ENCODE results near the gene MYH14. TPM values are rescaled to one million over a fixed set of nuclear protein-coding genes. Genes with fewer than 3 reads are reported as not detected.

Gene MYH14
- polyA plus RNA-seq, 3 donors, result 23.1 to 33.4 (median 24.1) TPM

DNA sequence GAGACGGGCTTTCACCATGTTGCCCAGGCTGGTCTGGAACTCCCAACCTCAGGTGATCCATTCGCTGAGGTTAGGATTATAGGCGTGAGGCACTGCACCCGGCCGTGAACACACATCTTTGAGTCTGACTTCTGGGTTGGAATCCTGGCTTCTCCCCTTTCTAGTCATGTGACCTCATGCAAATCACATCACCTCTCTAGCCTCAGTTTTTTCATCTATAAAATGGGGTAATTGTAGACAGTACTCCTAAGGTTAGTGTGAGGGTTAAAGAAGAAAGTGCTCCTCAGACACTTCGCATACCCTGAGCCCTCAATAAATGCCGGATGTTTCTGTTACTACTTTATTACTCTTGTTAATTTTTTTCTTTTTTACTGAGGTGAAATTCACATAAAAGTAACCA lies 70.4 kb downstream of the MYH14 start:
- no peak for DNase-seq (ENCODE audit: extremely low read depth in 1 of 11, low read depth in 9 of 11, low spot score in 4 of 11)

DNA sequence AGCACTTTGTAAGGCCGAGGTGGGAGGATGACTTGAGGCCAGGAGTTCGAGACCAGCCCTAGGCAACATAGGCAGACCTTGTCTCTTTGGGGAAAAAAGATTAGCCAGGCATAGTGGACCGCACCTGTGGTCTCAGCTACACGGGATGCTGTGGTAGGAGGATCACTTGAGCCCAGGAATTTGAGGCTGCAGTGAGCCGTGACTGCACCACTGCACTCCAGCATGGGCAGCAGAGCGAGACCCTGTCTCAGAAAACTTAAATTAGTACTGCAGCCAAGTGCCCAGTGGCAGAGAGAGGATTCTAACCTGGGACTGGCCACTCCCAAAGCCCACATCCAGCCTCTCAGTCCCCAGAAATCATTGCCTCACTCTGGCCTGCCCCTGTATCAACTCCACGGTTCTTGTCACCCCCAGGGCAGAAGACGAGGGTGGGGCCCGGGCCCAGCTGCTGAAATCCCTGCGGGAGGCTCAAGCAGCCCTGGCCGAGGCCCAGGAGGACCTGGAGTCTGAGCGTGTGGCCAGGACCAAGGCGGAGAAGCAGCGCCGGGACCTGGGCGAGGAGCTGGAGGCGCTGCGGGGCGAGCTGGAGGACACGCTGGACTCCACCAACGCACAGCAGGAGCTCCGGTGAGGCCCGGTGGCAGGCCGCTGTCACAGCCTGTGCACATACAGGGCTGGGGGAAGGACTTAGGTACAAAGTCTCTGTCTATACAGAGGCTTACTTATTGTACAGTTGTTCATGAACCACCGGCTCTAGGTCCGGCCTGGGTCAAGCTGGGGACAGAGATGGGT lies 72.4 kb downstream of the MYH14 start:
- no peak for DNase-seq (ENCODE audit: extremely low read depth in 1 of 11, low read depth in 9 of 11, low spot score in 4 of 11)

- DNase-seq (ENCODE audit: extremely low read depth in 1 of 11, low read depth in 9 of 11, low spot score in 4 of 11), result no peak
These were observed 73.1 kb downstream of the MYH14 start for GRCh38 chr19:50276370-50277063.

DNA sequence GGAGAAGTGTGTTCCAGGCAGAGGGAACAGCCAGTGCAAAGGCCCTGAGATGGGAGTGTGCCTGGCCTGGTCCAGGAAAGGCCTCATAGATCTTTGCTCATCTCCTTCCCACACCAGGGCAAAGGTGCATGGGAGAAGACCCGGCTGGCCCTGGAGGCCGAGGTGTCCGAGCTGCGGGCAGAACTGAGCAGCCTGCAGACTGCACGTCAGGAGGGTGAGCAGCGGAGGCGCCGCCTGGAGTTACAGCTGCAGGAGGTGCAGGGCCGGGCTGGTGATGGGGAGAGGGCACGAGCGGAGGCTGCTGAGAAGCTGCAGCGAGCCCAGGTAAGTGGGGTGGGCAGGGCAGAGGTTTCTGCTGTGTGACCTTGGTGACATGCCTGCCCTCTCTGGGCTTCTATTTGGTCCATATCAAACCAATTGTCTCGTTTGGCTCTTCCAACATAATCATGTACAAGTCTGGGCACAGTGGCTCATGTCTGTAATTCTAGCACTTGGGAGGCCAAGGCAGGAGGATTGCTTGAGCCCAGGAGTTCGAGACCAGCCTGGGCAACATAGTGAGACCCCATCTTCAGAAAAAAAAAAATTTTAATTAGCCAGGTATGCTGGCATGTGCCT lies 74.7 kb downstream of the MYH14 start:
- DNase-seq (ENCODE audit: extremely low read depth in 1 of 11, low read depth in 9 of 11, low spot score in 4 of 11), result no peak

DNA sequence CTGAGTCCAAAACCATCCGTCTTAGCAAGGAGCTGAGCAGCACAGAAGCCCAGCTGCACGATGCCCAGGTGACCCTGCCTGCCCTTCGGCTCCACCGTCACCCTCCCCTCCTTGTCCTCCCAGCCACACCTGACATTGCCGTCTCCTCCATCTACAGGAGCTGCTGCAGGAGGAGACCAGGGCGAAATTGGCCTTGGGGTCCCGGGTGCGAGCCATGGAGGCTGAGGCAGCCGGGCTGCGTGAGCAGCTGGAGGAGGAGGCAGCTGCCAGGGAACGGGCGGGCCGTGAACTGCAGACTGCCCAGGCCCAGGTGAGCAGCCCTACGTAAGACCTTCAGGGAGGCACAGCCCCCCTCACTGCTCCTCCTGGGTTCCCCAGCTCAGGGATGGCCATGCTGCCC lies 76.7 kb downstream of the MYH14 start:
- no peak for DNase-seq (ENCODE audit: extremely low read depth in 1 of 11, low read depth in 9 of 11, low spot score in 4 of 11)

- DNase-seq (ENCODE audit: extremely low read depth in 1 of 11, low read depth in 9 of 11, low spot score in 4 of 11), result no peak
These were observed 77.6 kb downstream of the MYH14 start for GRCh38 chr19:50280983-50281382.

GRCh38 chr19:50281491-50281890 lies 78.1 kb downstream of the MYH14 start:
- no peak for DNase-seq (ENCODE audit: extremely low read depth in 1 of 11, low read depth in 9 of 11, low spot score in 4 of 11)

DNA sequence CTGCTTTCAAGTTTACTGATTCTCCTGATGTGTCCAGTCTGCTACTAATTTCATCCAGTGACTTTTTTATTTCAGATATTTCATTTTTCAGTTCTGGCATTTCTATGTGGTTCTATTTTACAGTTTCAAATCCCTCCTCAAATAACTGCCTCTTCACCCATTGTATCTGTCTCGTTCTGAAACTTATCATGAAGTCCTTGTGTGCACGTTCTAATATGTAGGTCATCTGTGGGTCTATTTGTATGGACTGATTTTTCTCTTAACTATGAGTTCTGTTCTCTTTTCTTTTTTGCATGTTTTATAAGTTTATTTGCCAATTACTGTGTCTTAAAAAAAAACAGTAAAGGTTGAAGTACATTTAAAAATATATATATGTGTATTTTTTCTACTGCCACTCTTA lies 82.4 kb downstream of the MYH14 start:
- no peak for DNase-seq (ENCODE audit: extremely low read depth in 1 of 11, low read depth in 9 of 11, low spot score in 4 of 11)

DNA sequence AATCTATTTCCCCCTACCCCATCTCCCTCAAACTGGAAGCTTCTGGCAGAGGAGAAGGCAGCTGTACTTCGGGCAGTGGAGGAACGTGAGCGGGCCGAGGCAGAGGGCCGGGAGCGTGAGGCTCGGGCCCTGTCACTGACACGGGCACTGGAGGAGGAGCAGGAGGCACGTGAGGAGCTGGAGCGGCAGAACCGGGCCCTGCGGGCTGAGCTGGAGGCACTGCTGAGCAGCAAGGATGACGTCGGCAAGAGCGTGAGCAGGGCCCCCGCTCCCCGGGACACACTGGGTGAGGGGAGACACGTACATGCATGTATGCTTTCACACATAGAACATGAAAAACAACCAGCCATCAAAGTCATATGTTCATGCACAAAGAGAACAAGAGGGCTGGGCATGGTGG lies 83.0 kb downstream of the MYH14 start:
- DNase-seq (ENCODE audit: extremely low read depth in 1 of 11, low read depth in 9 of 11, low spot score in 4 of 11), result no peak

- no peak for DNase-seq (ENCODE audit: extremely low read depth in 1 of 11, low read depth in 9 of 11, low spot score in 4 of 11)
These were observed 83.9 kb downstream of the MYH14 start for GRCh38 chr19:50287331-50287730.

DNA sequence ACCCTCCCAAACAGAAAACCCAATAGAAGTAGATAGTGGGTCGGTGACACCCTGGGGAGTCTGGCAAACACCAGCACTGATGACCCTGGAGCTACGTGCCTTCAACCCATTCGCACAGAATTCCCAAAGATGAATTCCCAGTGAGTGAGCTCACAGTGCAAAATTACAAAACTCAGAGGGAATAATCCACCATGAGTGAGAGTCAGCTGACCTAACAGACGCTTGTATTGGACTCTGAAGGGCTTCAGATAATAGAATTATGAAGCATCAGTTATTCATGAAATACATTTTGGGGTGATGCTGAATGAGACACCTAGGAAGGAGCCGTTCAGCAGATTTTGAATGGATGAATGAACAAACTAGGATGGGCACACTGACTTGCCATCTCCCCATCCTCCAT lies 85.5 kb downstream of the MYH14 start:
- DNase-seq (ENCODE audit: extremely low read depth in 1 of 11, low read depth in 9 of 11, low spot score in 4 of 11), result no peak

- no peak for DNase-seq (ENCODE audit: extremely low read depth in 1 of 11, low read depth in 9 of 11, low spot score in 4 of 11)
These were observed 86.6 kb downstream of the MYH14 start for GRCh38 chr19:50290011-50290410.

DNA sequence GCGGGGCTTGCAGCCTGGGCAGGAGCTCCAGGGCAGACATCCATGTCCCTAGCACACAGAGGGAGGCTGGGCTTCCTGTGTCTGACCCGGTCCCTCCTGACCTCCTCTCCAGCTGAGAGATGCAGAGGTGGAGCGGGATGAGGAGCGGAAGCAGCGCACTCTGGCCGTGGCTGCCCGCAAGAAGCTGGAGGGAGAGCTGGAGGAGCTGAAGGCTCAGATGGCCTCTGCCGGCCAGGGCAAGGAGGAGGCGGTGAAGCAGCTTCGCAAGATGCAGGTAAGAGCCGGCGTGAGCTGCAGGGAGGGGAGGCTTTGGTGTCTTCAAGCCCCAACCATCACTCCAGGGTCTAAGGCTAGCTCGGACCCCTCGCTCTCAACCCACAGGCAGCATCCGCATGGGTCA lies 87.4 kb downstream of the MYH14 start:
- no peak for DNase-seq (ENCODE audit: extremely low read depth in 1 of 11, low read depth in 9 of 11, low spot score in 4 of 11)

GRCh38 chr19:50292216-50292827 lies 88.9 kb downstream of the MYH14 start:
- DNase-seq (ENCODE audit: extremely low read depth in 1 of 11, low read depth in 9 of 11, low spot score in 4 of 11), result no peak

DNA sequence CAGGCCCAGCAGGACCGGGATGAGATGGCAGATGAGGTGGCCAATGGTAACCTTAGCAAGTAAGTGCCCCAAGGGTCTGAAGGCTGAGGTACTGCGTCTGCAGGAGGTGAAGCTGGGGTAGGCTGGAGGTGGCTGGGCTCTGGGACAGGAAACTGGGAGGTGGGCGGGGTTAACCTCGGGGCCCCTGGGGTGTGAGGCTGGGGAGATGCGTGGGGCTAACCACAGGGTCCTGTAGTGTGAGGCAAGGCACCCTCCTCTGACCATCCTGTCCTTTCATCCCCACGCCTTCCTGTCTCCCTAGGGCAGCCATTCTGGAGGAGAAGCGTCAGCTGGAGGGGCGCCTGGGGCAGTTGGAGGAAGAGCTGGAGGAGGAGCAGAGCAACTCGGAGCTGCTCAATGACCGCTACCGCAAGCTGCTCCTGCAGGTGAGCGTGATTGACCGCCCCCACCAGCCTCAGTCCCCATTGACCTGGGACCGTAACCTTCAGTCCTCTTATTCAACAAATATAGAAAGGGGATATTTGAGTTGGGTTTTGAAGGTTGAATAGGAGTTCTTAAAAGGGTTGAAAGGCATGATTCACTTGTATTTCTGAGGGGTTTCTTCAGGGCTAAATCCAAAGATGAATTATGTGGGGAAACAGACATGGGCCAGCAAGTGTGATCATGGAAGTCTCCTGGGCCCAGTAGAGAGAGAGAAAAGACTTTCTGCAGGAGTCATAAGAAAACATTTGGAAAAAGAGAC lies 90.0 kb downstream of the MYH14 start:
- no peak for DNase-seq (ENCODE audit: extremely low read depth in 1 of 11, low read depth in 9 of 11, low spot score in 4 of 11)

- DNase-seq (ENCODE audit: extremely low read depth in 1 of 11, low read depth in 9 of 11, low spot score in 4 of 11), result no peak
These were observed 96.6 kb downstream of the MYH14 start for GRCh38 chr19:50300051-50300450.

GRCh38 chr19:50300814-50301606 lies 97.6 kb downstream of the MYH14 start:
- no peak for DNase-seq (ENCODE audit: extremely low read depth in 1 of 11, low read depth in 9 of 11, low spot score in 4 of 11)

- DNase-seq (ENCODE audit: extremely low read depth in 1 of 11, low read depth in 9 of 11, low spot score in 4 of 11), result no peak
These were observed 98.2 kb downstream of the MYH14 start for GRCh38 chr19:50301607-50301971.

- DNase-seq (ENCODE audit: extremely low read depth in 1 of 11, low read depth in 9 of 11, low spot score in 4 of 11), result no peak
These were observed 100.1 kb downstream of the MYH14 start for GRCh38 chr19:50303558-50303957.
